ENCODE measurements around the gene ADGRV1.

Gene ADGRV1

DNA sequence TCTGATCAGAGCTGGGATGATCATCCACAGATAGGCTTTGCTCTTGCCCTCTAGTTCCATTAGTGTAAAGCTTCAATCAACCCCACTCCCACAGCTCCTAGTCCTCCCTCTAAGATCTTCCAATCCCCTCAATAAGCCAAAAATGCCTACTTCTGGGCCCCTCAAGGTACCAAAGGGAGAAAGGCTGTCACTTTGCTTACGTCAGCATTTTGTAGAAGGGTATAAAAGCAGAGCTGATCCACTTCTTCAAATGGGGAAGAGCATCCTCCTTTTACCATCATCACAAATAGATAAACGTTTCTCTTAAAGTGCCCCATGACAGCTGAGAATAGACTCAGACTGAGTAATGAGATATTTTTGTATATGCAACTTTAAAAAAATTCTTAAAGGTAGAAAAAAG, 13.1 kb upstream of the ADGRV1 start:
- TF ChIP-seq GATA2 (IDR thresholded peaks at IDR 0.05; ENCODE audit: low read depth, low read length), result no peak
- TF ChIP-seq GATA3 (IDR thresholded peaks at IDR 0.05; ENCODE audit: low read depth, low read length), result no peak

DNA sequence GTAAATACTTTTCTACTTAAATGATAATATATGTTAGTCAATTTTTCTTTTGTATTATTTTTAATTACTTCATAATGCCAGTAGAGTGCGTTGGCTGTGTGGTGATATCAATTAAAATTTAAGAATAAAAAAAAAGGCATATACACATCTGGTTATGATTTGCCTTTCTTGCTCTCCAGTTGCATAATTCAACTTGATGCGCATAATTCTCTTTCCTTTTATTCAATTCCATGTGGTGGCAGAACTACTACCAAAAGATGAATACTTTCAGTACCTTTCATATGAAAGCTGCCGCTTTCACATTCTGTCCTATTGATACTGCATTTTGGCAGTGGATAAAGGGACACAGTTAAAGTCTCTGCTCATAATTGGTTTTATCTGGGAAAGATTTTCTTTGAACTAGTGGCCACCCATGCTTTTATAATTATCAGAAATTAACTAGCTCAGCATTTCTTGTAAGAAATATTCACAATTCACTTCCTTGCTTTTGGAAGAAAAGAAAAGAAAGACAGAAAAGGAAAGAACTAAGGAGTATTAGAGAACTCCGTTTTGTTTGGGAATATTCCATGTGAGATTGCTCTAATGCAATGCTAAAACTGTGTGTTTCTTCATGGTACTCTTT, 12.3 kb upstream of the ADGRV1 start:
- TF ChIP-seq GATA3 (IDR thresholded peaks at IDR 0.05; ENCODE audit: low read depth, low read length) (no peak), GATA2 (IDR thresholded peaks at IDR 0.05; ENCODE audit: low read depth, low read length) (no peak)

DNA sequence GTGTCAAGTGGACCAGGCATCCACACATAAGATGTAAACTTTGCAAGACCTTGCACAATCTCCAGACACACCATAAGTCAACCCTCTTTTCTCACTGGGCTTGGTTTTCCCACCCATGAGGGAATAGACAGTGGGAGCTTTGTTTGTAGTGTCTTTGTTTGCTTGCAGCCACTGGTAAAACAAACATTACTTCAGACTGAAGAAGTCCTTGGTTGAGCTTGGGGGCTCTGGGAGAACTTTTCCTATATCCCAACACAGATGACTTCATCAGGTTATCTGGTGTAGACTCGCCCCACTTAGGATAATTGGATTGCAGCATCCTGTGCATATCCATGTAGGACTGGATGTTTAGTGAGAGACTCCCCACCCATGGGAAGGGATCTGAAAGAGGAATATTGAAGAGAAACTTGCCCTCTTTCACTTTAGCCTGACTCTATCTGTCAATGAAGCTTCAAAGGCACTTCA, 11.5 kb upstream of the ADGRV1 start:
- no peak for TF ChIP-seq GATA2 (IDR thresholded peaks at IDR 0.05; ENCODE audit: low read depth, low read length)
- no peak for TF ChIP-seq GATA3 (IDR thresholded peaks at IDR 0.05; ENCODE audit: low read depth, low read length)

DNA sequence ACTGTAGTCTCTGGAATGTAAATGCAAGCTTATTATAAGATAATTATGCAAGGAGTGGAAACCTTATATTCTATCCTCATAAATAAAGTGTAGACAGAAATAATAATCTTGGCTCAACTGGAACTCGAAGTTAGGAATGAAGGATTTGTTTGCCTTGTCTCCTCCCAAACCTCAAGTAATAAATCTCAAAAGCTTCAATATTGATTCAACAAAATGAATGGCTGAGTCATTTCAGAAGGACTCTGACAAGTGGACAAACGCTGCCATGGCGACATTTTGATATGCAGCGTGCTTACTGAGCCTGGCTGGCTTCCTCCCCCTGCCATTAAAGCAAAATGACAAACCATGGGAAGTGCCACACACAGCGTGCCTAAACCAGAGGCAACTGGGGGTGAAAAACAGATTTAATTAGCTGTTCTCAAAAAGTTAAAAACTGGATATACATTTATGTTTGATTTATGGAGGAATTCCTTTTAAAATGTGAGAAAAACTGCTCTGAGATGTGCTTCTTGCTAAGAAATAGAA, 10.5 kb upstream of the ADGRV1 start:
- TF ChIP-seq GATA2 (IDR thresholded peaks at IDR 0.05; ENCODE audit: low read depth, low read length) (no peak), GATA3 (IDR thresholded peaks at IDR 0.05; ENCODE audit: low read depth, low read length) (no peak)

DNA sequence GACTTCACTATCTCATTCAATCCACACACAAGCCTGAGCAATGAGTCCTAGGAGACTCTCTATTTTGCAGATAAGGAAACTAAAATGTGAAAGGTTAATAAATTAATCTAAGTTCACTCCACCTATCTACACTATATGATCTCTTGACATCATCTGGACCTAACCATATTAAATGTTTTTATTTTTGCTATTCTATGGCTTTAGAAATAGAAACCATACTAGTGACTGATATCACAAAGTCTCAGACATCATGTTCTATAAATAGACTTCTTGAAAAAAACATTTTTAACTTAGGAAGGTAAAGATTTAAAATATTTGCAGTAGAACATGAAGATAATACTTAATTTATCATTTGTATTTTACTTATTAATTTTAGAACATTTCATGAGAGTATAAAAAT, 9.4 kb upstream of the ADGRV1 start:
- TF ChIP-seq GATA2 (IDR thresholded peaks at IDR 0.05; ENCODE audit: low read depth, low read length) (no peak), GATA3 (IDR thresholded peaks at IDR 0.05; ENCODE audit: low read depth, low read length) (no peak)

DNA sequence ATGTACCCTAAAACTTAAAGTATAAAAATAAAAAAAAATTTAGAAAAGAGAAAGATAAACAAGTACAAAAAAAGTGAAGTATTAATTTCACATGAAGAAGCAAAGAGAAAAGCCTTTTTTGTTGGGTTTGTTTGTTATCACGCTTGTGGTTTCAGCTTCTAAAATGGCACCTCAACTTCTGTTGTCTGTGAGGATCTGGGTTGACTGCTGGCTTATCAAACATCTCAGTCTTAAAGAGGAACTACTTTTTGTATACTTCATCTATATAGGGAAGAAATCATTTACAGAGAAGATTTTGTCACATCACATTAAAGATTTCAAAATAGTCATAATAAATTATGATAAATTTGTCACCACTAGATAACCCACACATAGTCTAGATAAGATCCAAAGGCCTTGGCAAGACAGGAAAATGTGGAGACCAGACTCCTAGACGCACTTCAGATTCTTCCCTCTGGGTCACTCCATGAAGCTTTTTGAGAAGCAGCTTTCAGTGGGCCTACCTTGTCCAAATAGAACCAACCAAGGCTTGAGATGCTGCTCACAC, 8.8 kb upstream of the ADGRV1 start:
- TF ChIP-seq GATA2 (IDR thresholded peaks at IDR 0.05; ENCODE audit: low read depth, low read length) (no peak), GATA3 (IDR thresholded peaks at IDR 0.05; ENCODE audit: low read depth, low read length) (no peak)

DNA sequence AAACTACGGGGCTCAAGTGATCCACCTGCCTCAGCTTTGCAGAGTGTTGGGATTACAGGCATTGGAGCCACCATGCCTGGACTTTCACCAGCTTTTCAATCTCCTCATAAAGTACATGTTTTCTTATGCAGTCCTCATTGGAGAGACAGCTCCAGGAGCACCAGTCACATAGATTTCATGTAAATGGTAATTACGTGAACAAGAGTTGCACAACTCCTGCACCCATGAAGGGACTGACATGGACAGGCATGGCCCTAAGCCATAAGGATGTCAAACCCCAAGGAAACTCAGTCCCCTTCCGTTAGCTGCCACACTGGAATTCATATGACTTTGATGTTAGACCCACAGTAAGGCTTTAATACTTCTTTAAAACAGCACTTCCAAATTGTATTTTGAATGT, 7.6 kb upstream of the ADGRV1 start:
- TF ChIP-seq GATA3 (IDR thresholded peaks at IDR 0.05; ENCODE audit: low read depth, low read length) (no peak), GATA2 (IDR thresholded peaks at IDR 0.05; ENCODE audit: low read depth, low read length) (no peak)

DNA sequence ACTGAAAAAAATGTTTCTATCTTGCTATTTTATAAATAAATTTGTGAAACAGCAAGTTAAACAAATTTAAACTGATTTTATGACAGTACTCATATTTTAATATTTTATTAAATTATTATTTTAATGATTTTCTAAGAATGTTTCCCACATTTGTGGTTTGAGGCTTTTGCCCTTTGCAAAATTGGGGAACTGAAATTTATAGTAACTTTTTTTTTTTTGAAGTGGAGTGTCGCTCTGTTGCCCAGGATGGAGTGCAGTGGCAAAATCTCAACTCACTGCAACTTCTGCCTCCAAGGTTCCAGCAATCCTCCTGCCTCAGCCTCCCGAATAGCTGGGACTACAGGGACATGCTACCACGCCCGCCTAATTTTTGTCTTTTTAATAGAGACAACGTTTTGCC, 7.2 kb upstream of the ADGRV1 start:
- TF ChIP-seq GATA2 (IDR thresholded peaks at IDR 0.05; ENCODE audit: low read depth, low read length), result no peak
- no peak for TF ChIP-seq GATA3 (IDR thresholded peaks at IDR 0.05; ENCODE audit: low read depth, low read length)

- TF ChIP-seq GATA3 (IDR thresholded peaks at IDR 0.05; ENCODE audit: low read depth, low read length), result no peak
- no peak for TF ChIP-seq GATA2 (IDR thresholded peaks at IDR 0.05; ENCODE audit: low read depth, low read length)
These were observed 4.9 kb upstream of the ADGRV1 start for GRCh38 chr5:90553711-90554110.

DNA sequence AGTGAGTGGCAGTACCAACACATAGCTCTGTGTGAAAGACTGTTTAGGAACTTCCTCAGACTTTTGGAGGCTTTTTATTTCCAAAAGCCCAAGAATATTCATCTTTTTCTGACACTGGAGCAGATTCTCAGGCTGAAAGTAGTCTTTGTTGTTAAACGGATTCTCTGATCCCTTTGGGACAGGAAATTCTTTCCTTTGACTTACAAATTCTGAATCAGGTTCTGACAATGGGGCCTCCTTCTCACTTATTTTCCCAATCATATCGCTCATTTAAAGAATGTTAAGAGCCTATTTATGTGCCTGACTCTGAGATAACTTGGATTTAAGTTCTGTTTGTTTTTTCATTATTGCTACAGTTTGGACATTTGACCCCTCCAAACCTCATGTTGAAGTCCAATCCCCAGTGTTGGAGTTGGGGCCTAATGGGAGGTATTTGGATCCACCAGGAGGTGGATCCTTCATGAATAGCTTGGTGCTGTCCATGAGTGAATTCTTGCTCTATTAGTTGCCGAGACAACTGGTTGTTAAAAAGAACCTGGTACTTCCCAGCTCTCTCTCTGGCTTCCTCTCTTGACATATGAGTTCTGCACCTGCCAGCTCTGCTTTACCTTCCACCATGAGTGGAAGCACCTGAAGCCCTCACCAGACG, 4.1 kb upstream of the ADGRV1 start:
- TF ChIP-seq GATA3 (IDR thresholded peaks at IDR 0.05; ENCODE audit: low read depth, low read length) (no peak), GATA2 (IDR thresholded peaks at IDR 0.05; ENCODE audit: low read depth, low read length) (no peak)

GRCh38 chr5:90555666-90556065, 2.9 kb upstream of the ADGRV1 start:
- TF ChIP-seq GATA2 (IDR thresholded peaks at IDR 0.05; ENCODE audit: low read depth, low read length), result no peak
- no peak for TF ChIP-seq GATA3 (IDR thresholded peaks at IDR 0.05; ENCODE audit: low read depth, low read length)

- no peak for TF ChIP-seq GATA2 (IDR thresholded peaks at IDR 0.05; ENCODE audit: low read depth, low read length)
- TF ChIP-seq GATA3 (IDR thresholded peaks at IDR 0.05; ENCODE audit: low read depth, low read length), result no peak
These were observed 1.2 kb upstream of the ADGRV1 start for GRCh38 chr5:90557391-90557790.

GRCh38 chr5:90557871-90558270, 726 bp upstream of the ADGRV1 start:
- TF ChIP-seq GATA2 (IDR thresholded peaks at IDR 0.05; ENCODE audit: low read depth, low read length), result no peak
- no peak for TF ChIP-seq GATA3 (IDR thresholded peaks at IDR 0.05; ENCODE audit: low read depth, low read length)

DNA sequence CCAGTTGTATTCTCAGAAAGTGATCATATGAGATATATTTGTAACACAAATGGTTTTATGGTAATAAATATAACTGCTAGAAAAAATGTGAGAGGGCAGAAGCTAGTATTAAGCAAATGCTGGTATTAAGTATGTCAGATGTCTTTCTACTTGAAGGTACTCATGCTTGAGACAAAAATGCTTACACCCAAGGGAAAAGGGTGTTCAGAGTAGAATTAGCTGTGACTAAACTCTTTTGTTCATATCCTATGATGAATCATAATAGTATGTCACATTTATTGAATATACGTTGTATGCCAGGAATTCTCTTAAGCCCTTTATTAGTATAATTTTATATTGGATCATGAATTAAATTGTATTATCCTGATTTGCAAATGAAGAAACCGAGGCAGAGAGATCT, 2.2 kb downstream of the ADGRV1 start:
- TF ChIP-seq GATA3 (IDR thresholded peaks at IDR 0.05; ENCODE audit: low read depth, low read length) (no peak), GATA2 (IDR thresholded peaks at IDR 0.05; ENCODE audit: low read depth, low read length) (no peak)

- TF ChIP-seq GATA2 (IDR thresholded peaks at IDR 0.05; ENCODE audit: low read depth, low read length), result no peak
- no peak for TF ChIP-seq GATA3 (IDR thresholded peaks at IDR 0.05; ENCODE audit: low read depth, low read length)
These were observed 3.2 kb downstream of the ADGRV1 start for GRCh38 chr5:90561766-90562165.
